ENCODE results near the gene MBP. TPM values are rescaled to one million over a fixed set of nuclear protein-coding genes. Genes with fewer than 3 reads are reported as not detected.
A peak's percentile ranks its signal among the peaks of the same experiment; 100 is the strongest.

MBP gene
- total RNA-seq, 1 experiment from 2014 or later = 4.5 TPM

DNA sequence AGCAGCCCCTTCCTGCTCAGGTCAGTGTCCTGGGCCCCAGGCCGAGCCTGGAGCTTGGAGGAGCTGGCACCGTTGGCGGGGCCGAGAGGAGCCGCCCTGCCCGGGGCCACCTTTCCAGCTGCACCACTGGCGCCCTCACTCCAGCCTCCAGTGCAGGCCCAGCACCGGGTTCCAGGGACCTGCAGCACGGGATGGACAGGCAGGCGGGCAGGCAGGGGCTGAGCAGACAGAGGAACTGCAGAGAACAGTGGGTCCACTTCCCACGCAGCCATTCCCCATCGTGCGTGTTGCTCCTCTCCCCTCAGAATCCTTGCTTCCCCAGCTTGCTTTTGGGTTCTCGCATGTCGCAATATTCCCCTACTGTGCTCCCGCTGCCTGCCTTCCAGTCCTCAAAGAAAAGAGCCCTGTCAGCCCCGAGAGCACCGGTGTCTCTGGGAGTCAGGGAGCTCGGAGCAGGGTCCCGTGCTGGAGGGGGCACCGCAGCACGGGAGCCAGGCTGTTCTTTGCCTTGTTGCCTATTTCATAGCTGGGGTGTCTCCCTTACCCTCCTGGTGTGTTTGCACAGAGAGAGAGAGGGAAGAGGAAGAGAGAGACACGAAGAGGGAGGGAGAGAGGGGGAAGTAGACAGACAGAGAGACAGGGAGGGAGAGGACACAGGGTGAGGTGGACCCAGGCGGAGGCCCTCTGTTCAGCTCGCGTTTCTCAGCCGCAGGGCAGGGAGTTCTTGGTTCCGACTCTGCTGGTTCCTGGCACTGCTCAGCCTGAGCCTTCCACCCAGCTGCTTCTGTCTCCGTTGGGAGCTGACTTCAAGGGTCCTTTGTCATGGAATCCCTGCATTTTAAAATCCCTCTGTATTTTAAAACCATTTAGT, 126.0 kb downstream of the MBP start:
- H3K36me3 ChIP-seq (replicated peaks; ENCODE audit: control insufficient read depth, insufficient read depth, low read length) = no peaks in the 10 kb centered on the region
- H3K4me3 ChIP-seq (ENCODE audit: insufficient read depth, low read depth, low read length) = no peak overlapping the region
- DNase-seq = peak; percentile 72

DNA sequence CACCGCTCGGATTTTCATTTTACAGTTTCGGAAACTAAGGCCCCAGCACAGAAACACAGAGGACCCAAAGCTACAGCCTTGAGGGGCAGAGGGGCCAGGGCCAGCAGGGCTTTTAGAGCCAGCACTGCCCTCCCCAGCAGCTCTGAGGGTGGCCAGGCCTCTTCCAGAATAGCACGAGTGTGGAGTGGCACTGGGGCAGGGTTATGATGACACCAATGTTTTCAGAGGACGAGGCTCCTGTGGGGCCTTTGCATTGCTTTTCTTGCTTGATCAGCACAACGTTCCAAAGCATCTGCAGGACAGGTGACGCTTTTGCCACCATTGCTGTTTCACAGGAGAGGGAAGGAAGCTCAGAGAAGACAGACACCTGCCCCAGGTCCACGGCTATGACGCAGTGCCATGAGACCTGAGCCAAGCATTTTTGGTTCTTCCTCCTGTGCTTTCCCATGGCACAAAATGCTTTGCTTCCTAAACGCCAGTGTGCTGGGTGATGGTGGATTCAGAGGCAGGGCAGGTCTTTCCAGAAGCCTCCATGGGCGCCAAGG, 126.9 kb downstream of the MBP start:
- no peaks in the 10 kb centered on the region for H3K36me3 ChIP-seq (replicated peaks; ENCODE audit: control insufficient read depth, insufficient read depth, low read length)
- DNase-seq = no peak
- H3K4me3 ChIP-seq (ENCODE audit: insufficient read depth, low read depth, low read length) = no peak overlapping the region
- H3K27me3 ChIP-seq (ENCODE audit: control insufficient read depth, insufficient read depth, low read length) = no peaks in the 10 kb centered on the region

More for the DNA sequence above, 126.0 kb downstream of the MBP start:
- no peaks in the 10 kb centered on the region for H3K27me3 ChIP-seq (ENCODE audit: control insufficient read depth, insufficient read depth, low read length)

DNA sequence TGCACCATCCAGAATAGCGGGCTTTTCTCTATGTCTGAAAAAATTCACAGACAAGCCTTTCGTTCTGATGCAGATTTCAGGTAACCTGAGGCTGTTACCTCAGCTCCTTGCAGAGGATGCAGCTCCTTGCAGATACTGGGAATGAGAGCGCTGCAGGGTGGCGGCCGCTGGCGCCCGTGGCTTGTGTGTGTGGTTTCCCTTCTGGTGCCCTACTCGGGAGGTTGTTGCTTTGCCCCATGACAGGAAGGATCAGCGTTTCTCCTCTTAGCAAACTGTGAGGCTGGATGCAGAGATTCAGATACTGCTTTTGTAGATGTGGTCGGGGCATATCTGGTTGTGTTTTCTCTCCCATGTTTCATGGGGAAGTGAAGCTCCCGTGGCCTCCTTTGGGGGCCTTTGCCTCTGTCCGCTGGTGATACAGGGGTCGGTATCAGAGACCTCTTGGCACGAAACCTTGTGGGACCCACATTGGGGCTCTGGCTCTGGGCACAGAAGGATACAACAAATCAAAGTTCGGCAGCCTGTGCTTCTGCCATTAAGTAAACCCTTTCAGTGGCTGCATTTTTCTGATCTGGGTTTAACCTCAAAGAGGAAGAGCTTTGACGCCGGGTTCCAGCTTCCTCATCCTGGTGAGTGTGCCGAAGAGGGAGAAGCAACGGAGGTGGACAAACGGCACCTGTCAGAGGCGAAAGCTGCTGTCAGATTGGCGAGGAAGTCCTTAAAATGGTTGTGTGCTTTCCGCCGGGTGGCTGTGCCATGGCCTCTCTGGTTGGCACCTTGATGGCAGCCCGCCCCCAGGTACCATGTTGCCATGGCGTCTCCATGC, 127.8 kb downstream of the MBP start:
- H3K4me3 ChIP-seq (ENCODE audit: insufficient read depth, low read depth, low read length) = no peak overlapping the region
- DNase-seq = peak; percentile 37
- no peaks in the 10 kb centered on the region for H3K27me3 ChIP-seq (ENCODE audit: control insufficient read depth, insufficient read depth, low read length)
- no peaks in the 10 kb centered on the region for H3K36me3 ChIP-seq (replicated peaks; ENCODE audit: control insufficient read depth, insufficient read depth, low read length)

DNA sequence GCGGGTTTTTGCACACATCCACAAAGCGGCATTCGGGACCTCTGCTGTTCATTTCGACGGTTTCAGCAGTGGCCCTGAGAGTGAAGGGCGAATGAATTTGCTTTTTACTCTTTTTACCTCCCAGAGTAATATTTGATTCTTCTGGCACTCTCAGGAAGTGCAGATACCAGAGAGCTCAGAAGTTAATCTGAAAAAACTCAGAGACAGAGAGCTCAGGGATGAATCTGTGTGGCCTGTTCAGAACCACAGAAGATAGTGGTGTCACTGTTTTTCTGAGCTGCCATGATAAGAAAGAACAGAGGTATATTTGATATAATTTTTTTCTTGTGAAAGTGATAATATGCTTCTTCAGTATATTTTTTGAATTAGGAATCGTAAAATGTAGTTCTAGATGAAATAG, 129.3 kb downstream of the MBP start:
- no peak for DNase-seq
- no peaks in the 10 kb centered on the region for H3K36me3 ChIP-seq (replicated peaks; ENCODE audit: control insufficient read depth, insufficient read depth, low read length)
- no peaks in the 10 kb centered on the region for H3K27me3 ChIP-seq (ENCODE audit: control insufficient read depth, insufficient read depth, low read length)

DNA sequence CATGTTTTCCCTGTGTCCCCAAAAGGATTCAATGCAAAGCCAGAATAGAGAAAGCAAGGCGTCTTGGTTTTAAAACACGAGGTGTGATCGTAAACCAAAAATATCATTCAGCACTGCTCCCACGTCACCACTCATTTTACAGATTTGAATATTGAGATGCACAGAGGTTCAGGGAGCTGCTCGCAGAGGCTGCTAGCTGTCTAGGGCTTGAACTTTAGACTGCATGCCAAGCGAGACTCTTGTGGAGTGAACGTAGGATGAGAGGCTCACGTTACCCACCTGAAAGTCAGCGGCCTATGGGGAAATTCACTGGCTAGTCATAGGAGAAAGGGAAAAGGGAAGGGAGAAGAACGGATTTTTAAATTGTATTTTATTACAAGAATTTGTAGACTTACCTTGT, 130.1 kb downstream of the MBP start:
- Histone ChIP-seq H3K36me3 (replicated peaks; ENCODE audit: control insufficient read depth, insufficient read depth, low read length) (no peaks in the 10 kb centered on the region), H3K27me3 (ENCODE audit: control insufficient read depth, insufficient read depth, low read length) (no peaks in the 10 kb centered on the region), H3K4me3 (ENCODE audit: insufficient read depth, low read depth, low read length) (no peak overlapping the region)
- no peak for DNase-seq

More for the DNA sequence above, 129.3 kb downstream of the MBP start:
- no peak overlapping the region for H3K4me3 ChIP-seq (ENCODE audit: insufficient read depth, low read depth, low read length)

DNA sequence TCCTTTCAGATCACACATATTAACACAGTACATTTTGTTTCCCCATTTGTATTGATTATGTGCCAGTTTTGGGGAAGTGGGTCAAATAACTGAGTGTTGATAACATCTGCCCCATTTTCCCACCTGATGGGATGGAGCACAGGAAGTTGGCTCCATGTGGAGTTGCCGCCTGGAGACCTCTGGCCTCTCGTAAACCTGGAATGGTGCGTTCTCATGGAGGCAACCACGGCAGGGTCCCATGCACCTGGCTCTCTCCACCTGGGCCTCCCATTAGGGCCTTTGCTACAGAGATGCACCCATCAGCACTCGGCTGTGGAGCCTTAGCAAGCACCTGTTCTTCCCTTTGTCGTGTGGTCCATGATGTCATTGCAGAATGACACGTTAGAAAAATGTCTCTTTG, 130.6 kb downstream of the MBP start:
- no peaks in the 10 kb centered on the region for H3K27me3 ChIP-seq (ENCODE audit: control insufficient read depth, insufficient read depth, low read length)
- no peaks in the 10 kb centered on the region for H3K36me3 ChIP-seq (replicated peaks; ENCODE audit: control insufficient read depth, insufficient read depth, low read length)
- H3K4me3 ChIP-seq (ENCODE audit: insufficient read depth, low read depth, low read length) = no peak overlapping the region
- DNase-seq = no peak

DNA sequence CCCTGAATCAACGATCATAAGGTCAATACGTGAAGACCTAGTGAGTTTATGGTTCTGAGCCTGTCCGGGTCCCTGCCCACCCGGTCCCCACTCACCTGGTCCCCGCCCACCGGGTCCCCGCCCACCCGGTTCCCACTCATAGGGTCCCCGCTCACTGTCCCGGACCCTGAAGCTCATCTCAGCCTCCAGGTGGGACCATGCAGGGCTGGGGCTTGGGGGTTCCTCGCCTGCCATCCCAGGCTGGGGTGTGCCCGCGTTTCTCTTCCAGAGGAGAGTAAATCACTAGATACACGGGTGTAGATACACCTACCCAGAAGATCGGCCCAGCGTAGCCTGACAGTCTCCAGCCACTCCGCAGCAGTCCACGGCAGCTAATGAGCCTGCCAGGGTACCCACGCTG, 131.5 kb downstream of the MBP start:
- Histone ChIP-seq H3K36me3 (replicated peaks; ENCODE audit: control insufficient read depth, insufficient read depth, low read length) (no peaks in the 10 kb centered on the region), H3K27me3 (ENCODE audit: control insufficient read depth, insufficient read depth, low read length) (no peaks in the 10 kb centered on the region), H3K4me3 (ENCODE audit: insufficient read depth, low read depth, low read length) (no peak overlapping the region)
- peak; percentile 53 for DNase-seq

DNA sequence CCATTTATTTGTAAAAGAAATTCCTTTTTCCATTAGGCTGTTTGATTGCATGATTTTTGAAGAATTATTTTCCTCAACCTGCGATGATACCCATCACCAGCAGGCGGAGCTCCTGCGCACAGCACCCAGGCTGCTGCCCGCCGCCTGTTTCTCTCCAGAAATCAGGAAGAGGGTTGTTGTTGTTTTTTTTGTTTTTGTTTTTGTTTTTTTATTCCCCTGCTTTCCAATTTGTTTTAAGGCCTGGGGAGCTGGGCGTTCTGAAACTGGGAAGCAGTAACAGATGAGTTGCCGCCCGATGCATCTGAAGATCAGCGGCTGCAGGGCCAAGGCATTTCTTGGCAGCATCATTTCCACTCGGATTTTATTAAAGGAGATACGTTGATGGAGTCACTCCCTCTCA, 132.1 kb downstream of the MBP start:
- DNase-seq = peak; percentile 88
- H3K27me3 ChIP-seq (ENCODE audit: control insufficient read depth, insufficient read depth, low read length) = no peaks in the 10 kb centered on the region
- no peaks in the 10 kb centered on the region for H3K36me3 ChIP-seq (replicated peaks; ENCODE audit: control insufficient read depth, insufficient read depth, low read length)
- no peak overlapping the region for H3K4me3 ChIP-seq (ENCODE audit: insufficient read depth, low read depth, low read length)

DNA sequence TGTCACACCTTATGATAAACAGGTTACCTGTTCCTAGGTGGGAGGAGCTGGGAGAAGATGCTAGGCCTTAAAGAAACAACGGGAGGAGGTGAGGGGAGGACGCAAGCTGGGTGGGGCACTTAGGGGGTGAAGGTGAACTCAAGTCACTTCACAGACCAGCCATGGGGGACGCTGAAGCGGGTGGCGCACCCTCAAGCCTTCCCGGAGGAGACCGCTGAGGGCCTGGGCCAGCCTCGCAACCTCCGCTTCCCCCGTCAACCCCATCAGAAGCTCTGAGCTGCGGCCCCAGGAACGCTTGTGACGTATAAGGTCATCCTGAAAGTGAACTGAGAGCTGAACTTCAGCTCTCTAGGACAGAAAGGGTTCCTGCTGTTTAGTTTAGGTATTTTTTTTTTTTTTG, 133.5 kb downstream of the MBP start:
- H3K4me3 ChIP-seq (ENCODE audit: insufficient read depth, low read depth, low read length) = no peak overlapping the region

DNA sequence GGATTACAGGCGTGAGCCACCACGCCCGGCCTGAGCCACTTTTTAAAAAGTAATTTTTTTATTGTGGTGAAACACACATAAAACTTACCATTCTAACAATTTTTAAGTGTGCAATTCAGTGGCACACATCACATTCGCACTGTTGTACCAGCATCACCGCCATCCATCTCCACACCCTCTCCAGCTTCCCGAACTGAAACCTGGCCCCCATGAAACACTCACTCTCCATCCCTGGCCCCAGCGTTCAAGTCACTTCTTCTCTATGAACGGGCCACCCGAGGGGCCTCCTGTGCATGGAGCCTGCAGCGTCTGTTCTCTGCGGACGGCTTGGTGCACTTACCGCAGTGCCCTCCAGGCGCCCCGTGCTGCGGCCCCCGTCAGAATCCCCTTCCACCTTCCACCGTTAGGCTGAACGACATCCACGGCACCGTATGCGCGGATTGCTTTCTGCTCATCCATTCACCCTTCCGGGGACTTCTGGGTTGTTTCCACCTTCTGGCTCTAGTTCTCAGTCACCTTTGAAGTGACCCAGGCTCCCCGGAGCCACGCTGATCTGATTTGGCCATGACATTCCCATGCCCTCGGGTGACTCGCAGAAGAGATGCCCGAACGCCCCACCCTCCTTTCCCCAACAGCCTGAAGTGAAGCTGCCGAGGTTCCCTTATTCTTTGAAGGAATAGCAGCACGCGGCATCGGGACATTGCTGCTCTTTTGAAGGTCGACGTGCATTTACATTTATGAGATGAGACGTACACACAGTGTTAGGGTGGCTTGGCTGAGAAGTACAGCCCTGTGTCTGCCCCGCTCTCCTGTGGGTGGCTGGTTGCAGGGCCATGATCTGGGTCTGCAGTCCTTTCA, 134.4 kb downstream of the MBP start:
- Histone ChIP-seq H3K27me3 (ENCODE audit: control insufficient read depth, insufficient read depth, low read length) (no peaks in the 10 kb centered on the region), H3K4me3 (ENCODE audit: insufficient read depth, low read depth, low read length) (no peak overlapping the region), H3K36me3 (replicated peaks; ENCODE audit: control insufficient read depth, insufficient read depth, low read length) (no peaks in the 10 kb centered on the region)
- peak; percentile 37 for DNase-seq

More for the DNA sequence above, 133.5 kb downstream of the MBP start:
- H3K36me3 ChIP-seq (replicated peaks; ENCODE audit: control insufficient read depth, insufficient read depth, low read length) = no peaks in the 10 kb centered on the region
- no peaks in the 10 kb centered on the region for H3K27me3 ChIP-seq (ENCODE audit: control insufficient read depth, insufficient read depth, low read length)
- no peak for DNase-seq

DNA sequence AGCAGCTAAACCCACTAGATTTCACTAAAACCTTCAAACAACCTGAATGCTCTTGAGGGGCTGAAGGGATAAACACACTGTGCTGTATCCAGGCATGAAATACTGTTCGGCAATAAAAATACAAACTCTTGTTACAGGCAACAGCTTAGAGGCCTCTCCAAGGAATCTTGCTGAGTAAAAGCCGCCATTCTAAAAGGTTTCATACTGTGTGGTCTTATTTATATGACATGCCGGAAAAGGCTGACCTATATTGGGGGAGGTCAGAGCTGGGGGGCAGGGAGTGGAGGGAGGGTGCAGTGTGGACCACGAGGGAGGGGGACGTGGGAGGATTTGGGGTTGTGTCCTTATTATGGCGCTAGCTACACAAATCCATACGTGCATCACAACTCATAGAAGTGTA, 136.2 kb downstream of the MBP start:
- DNase-seq = no peak
- no peaks in the 10 kb centered on the region for H3K27me3 ChIP-seq (ENCODE audit: control insufficient read depth, insufficient read depth, low read length)
- H3K4me3 ChIP-seq (ENCODE audit: insufficient read depth, low read depth, low read length) = no peak overlapping the region
- no peaks in the 10 kb centered on the region for H3K36me3 ChIP-seq (replicated peaks; ENCODE audit: control insufficient read depth, insufficient read depth, low read length)

DNA sequence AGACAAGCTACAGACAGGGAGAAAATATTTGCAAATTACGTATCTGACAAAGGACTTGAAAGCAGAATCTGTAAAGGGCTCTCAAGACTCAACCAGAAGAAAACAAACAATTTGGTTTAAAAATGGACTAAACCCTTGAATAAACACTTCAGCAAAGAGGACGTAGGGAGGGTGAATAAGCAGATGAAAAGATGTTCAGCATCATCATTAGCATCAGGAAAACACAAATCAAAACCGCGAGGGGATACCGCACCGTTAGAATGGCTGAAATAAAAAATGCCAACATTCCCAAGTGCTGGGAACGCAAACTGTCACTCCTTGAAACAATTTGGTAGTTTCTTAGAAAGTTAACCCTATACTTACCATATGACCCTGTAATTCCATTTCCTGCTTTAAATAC, 136.7 kb downstream of the MBP start:
- no peak for DNase-seq
- no peaks in the 10 kb centered on the region for H3K36me3 ChIP-seq (replicated peaks; ENCODE audit: control insufficient read depth, insufficient read depth, low read length)
- no peak overlapping the region for H3K4me3 ChIP-seq (ENCODE audit: insufficient read depth, low read depth, low read length)
- H3K27me3 ChIP-seq (ENCODE audit: control insufficient read depth, insufficient read depth, low read length) = no peaks in the 10 kb centered on the region

DNA sequence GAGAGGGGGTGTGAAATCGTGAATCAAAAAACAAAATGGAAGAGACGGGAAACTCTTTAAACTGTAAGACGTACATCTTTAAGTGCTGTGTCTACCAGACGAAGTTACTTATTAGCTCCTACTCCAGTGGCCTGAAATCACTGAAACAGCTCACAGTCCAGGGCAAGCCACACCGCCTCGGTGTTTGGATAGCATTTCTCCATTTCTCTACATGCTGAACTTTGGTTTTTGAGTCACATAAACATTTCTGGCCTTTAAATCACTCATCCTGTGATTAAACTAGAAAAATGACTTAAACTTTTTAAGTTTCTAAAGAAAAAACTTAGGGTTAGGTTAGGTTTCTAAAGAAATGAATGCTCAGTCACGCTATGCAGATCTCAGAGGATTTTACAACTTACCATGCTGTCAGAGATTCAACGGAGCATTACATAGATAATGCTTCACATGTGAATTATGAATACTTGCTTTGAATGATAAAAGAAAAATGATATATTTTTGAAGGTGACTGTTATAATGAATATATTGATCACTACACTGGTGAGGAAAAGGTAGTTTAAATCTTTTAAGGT, 138.4 kb downstream of the MBP start:
- Histone ChIP-seq H3K36me3 (replicated peaks; ENCODE audit: control insufficient read depth, insufficient read depth, low read length) (no peaks in the 10 kb centered on the region), H3K4me3 (ENCODE audit: insufficient read depth, low read depth, low read length) (no peak overlapping the region), H3K27me3 (ENCODE audit: control insufficient read depth, insufficient read depth, low read length) (no peaks in the 10 kb centered on the region)
- no peak for DNase-seq

DNA sequence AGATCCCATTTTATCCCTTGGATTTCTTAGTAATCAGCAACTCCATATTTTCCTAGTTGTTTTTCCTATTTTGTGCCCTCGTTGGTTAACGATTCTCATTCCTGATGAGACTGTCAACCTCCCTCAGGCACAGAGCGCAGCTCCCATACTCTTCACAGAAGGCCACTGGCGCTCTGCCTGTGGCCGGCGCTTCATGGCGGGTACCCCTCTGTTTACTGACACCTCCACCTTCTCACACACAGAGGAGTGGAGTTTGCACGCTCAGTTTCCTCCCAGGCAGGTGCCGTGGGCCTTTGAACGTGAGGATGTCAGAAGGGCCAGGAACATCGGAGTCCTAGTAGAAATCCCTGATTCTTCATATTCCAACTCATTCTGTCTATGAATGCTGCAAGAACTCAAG, 139.0 kb downstream of the MBP start:
- Histone ChIP-seq H3K27me3 (ENCODE audit: control insufficient read depth, insufficient read depth, low read length) (no peaks in the 10 kb centered on the region), H3K4me3 (ENCODE audit: insufficient read depth, low read depth, low read length) (no peak overlapping the region), H3K36me3 (replicated peaks; ENCODE audit: control insufficient read depth, insufficient read depth, low read length) (no peaks in the 10 kb centered on the region)
- no peak for DNase-seq
